ENCODE measurements around the gene INPP5E.

Gene INPP5E

DNA sequence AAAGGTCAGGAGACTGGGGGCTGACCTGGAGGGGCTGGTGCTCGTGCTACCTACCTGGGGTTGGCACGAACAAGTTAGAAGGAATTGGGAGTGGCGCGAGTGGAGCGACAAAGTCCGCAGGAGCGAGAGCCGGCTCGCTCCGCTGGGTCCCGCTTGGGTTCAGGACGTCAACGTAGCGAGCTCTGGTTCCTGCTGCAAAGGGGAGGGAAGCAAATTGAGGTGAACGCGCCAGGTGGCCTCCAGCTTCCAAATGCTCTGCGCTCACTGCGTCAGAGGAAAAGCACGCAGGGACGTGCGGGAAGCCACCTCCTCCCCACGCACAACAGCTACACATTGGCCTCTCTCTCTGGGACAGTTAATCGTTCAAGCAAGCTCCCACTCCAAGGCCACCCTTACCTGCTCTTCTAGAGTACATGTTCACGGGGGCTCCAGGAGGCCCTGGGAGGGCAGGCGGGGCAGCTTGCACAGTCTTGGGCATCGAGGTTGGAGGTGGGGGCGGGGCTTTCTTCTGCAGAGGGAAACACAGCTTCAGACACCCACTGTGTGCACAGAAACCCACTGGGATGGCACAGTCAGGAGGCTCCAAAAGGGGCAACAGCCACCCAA lies 7.6 kb upstream of the INPP5E start:
- DNase-seq, result no peak

- DNase-seq, result no peak
Measured at GRCh38 chr9:136445799-136446198, 6.2 kb upstream of the INPP5E start.

- DNase-seq, result no peak
Measured at GRCh38 chr9:136444102-136444501, 4.5 kb upstream of the INPP5E start.

DNA sequence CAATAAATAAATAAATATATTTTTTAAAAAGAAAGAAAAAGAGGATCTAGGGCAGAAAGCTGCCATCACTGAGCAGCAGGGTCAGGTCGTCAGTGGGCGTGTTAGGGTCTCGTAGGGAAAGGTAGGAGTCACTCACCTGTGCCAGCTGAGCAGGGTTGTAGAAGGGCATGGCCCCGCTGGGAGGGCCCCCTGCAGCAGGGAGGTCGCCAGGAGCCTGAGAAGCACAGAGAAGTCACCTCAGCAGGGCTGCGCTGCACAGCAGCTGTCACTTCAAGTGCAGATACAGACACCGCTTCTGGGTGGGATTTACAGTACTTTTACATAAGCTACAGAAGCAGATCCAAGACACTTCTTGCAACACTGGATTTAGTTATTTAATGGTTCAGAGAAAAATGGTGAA lies 4.0 kb upstream of the INPP5E start:
- DNase-seq, result no peak

- DNase-seq, result no peak
Measured at GRCh38 chr9:136443087-136443486, 3.4 kb upstream of the INPP5E start.

DNA sequence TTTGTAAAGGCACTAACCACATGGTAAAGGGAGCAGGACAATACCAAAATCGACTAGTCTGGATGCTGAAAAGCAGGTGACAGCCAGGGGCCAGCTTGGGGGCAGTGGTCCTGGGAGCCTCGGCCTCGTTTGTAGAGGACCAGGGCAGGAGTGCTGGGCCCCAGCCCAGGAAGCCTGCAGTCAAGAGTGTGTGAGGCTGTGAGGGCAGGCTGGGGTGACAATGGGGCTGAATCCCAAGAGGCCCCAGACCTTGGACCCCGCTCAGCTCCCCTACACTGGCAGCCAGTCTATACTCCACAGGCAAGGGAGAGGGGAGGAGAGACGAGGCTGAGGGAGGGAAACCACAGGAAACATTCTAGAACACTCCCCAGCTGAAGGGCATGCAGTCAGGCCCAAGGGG lies 2.6 kb upstream of the INPP5E start:
- no peak for DNase-seq

- DNase-seq, result no peak
Measured at GRCh38 chr9:136441681-136442245, 2.1 kb upstream of the INPP5E start.

DNA sequence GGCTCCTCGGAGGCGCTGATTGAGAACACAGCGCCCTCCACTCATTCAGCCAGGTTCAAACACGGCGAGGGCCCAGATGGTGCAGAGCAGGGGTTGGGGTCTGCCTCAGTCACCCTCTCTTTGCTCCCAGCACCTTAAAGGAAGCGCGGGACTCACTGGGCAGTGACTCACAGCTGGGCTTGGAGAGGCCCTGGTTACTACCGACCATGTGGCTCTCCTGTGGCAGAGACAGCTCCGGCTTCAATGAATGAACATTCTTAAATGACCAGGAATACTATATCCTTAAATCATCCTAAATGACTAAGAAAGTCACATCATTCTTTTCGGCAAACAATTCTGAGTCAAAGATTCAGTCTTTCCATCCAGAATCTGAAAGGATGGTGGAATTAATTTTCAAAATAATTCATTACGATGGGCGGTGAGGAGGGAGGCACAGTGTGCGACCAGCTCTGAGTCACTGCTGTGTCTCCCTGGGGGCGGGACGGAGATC lies 1.6 kb upstream of the INPP5E start:
- no peak for DNase-seq

DNA sequence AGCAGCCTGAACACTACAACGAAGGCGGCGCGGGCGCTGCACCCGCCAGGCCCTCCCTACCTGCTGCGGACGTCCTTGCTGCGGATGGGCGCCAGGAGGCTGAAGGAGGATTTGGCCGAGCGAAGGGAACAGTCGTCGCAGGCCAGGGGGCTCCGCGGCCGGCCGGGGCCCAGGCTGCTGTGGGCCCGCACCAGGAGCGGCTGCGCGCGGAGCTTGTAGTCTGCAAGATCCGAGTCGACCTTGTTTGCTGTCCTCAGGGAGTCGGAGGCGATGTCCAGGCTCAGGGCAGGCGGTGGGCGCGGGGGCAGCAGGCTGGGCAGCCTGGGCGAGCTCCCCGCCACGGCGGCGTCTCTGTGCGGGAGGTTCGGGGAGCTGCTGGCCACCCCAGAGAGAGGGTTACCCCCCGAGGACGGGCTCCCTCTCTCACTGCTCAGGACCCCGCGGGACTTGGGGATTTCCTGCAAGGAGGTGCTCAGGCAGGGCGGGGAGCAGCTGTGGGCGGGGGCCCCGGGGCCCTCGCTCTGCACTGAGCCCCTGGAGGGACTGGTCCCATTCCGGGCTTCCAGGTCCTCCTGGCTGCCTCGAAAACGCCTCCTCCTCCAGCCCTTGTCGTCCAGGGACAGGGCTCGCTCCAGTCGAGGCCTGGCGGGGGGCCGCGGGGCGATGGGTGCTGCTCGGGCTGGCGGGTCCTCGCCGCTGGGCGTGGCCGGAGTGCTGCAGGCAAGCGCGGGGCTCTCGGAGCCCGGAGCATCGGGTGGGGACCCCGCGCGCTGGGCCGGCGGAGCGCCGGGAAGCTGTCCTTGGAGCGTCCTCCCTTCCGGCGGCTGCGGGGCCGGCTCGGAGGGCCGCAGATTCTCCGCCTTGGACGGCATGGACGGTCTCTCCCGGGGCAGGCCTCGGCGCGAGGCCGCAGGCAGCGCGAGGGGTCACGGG lies 831 bp downstream of the INPP5E start:
- DNase-seq, result no peak

DNA sequence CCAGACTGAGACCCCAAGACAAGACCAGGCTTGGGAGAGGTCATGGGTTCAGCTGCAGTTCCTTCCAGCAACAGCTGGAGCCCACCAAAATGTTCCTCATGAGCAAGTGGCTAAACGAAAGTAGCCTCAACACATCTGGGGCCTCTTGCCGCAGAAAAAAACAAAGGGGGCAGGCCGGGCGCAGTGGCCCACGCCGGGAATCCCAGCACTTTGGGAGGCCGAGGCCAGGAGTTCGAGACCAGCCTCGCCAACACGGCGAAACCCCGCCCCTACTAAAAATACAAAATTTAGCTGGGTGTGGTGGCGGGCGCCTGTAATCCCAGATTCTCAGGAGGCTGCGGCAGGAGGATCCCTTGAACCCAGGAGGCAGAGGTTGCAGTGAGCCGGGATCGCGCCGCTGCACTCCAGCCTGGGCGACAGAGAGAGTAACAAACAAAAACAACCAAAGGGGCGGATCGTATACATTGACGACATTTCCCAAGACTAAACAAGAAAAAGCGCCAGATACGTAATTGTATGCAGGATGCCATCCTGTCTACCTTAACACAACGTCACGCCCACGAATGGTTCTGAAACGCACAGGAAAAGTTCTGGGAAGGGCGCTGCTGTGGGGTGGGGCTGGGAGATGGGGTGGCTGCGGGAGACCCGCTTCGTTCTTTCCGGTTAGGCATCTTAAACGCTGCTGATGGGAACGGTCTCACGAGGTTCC lies 1.7 kb downstream of the INPP5E start:
- DNase-seq, result no peak

- no peak for DNase-seq
Measured at GRCh38 chr9:136437430-136437829, 2.2 kb downstream of the INPP5E start.

DNA sequence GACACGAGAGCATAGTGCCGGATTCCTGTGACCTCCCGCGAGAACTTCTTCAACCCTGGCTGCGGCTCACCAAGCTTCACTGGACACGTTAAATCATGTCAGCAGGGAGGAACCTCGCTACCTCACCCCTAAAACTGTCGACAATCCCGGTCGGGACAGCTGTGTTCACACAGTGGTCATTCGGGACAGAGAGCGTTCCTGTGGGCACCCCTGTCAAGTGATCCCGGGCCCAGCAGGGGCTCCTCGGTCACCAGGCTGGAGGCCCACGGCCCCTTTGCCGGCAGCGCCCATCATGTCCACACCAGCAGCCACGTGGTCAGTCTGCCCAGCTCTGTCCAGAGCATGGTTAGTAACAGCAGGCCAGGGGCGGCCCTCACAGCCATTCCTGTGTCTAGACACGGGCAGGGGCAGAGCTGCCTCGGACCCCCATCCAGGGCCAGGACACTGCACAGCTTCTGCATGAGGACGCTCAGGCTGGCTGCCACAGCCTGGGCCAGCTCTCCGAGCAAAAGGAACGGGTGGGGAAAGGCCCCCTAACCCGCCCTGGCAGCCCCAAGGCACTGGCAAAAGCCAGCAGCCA lies 3.5 kb downstream of the INPP5E start:
- no peak for DNase-seq

DNA sequence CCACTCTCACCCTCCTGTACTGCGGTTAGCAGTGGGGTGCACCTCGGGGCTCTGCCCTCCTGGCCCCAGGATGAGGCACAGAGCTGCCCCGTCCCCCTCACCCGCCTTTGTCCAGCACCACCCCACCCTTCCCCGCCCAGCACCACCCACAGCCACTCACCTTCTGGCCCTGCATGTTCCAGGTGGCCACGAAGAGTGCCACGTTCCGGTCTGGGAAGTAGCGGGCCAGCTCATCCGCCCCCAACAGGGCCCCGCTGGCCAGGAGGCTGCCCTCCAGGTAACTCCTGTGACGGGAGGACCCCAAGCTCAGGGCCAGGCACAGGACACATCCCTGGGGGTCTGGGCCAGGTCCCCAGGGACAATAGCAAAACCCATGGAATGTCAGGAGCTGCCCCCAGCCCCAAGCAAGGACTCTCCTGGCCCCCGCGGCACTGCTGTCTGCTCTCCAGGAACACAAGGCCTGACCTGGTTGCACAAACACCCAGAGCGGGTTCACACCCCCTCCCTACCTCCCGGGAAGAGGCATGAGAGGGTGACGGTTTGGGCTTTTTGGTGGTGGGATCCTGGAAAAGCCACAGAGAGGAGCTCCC lies 5.0 kb downstream of the INPP5E start:
- no peak for DNase-seq

- DNase-seq, result no peak
Measured at GRCh38 chr9:136433849-136434579, 5.6 kb downstream of the INPP5E start.

- no peak for DNase-seq
Measured at GRCh38 chr9:136433043-136433715, 6.5 kb downstream of the INPP5E start.

DNA sequence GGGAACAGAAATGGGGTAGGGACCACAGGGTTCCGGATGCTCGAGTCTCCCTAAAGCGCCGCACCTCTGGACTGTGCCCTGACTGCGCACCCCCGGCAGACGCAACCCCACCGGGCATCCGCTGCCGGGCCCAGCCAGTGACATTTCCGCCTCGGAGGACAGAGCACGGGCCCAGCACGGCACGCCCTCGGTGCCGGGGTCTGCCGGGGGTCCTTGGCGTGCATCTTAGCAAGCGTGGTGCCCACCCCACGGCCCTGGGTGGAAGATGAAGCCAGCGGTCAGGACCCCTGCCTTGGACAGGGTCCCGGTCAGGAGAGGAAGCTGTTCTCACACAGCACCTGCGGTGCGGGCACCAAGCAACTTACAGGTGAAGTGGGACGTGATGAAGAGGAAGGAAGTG lies 7.1 kb downstream of the INPP5E start:
- DNase-seq, result no peak

DNA sequence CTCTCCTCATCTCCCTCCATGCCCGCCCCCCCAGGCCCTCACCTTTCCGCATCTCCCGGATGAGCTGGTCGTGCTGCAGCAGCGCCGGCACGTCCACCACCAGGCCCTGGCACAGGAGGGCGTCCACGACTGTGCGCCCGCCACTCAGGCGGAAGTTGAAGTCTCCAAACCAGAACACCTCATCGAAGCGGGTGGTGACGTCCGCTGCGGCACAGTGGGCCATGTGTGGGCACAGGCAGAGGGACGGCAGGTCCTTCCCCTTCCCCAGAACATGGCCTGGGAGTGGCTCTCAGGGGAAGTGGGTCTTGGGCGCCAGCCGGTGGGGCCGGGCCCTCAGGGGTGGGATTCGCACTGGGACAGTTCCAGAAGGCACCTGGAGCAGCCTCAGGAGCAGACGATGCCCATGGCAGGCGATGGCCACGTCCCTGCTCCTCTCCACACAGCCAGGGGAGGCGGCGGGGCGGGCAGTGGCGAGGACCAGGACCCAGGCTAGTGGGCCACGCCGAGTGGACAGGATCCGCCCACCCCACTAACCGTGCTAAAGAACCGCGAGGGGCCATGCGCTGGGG lies 7.8 kb downstream of the INPP5E start:
- DNase-seq, result no peak

DNA sequence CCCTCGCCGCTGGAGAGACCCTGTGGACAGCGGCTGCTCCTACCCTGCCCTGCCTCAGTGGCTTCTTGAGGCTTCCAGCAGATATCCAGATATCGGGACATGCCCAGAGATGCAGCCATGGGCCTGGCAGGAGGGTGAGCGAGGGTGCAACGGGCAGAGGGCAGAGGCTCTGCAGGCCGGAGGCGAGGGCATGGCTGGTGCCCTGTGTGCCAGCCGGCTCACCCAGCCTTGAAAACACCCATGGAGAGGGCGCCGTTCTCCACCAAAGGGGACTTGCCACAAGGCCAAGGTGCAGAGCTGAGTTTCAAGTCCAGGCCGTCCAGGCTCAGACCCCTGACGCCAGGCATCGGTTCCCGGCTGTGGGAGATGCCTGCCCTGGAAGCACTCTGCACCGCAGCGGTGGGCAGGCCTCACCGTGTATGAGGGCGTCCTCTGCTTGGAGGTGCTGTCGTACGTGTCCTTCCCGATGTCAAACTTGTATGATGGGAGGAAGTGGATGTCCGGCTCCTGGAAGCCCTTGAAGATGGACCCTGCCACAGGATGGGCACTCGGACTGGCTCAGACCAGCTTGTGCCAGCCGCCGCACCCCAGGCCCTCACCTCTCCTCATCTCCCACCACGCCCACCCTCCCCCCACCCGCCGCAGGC lies 8.9 kb downstream of the INPP5E start:
- no peak for DNase-seq

- DNase-seq, result no peak
Measured at GRCh38 chr9:136429683-136430491, 9.8 kb downstream of the INPP5E start.

Data from GOT3 (cell line).